Measurements from ENCODE around the gene NRG3.

- TF ChIP-seq POLR2AphosphoS5 (IDR thresholded peaks at IDR 0.05; ENCODE audit: borderline replicate concordance, low read depth, low read length) (no peak), EZH2 (IDR thresholded peaks at IDR 0.05) (no peak), FOXP2 (optimal IDR thresholded peaks at IDR 0.05; ENCODE audit: control extremely low read depth, extremely low read length, insufficient read depth) (no peak)
Measured at GRCh38 chr10:82251222-82251906, 376.4 kb downstream of the NRG3 start.

Measured in SK-N-MC (cell line).